ENCODE data around the gene NPB.
A peak's percentile ranks its signal among the peaks of the same experiment; 100 is the strongest.

Gene NPB

GRCh38 chr17:81902023-81902652 lies at the start of gene NPB:
Gene NPB (plus strand): TSS chr17:81902238. CDS start chr17:81902278, 40 bp downstream.
- no peak for TF ChIP-seq JUND (IDR thresholded peaks at IDR 0.05; ENCODE audit: low read depth)
- no peak for DNase-seq (ENCODE audit: low read depth in 1 of 2, low spot score in 1 of 2)
- in situ Hi-C loops (cut with HindIII; ENCODE audit: low pct_unique_long_range_greater_than_20kb, low sequenced_read_pairs): no loop called here

GRCh38 chr17:81854974-81855774 lies 46.9 kb upstream of the NPB start:
- DNase-seq (ENCODE audit: low read depth in 1 of 2, low spot score in 1 of 2): peak in 1 of 2 experiments; percentile 63
- no peak for TF ChIP-seq JUND (IDR thresholded peaks at IDR 0.05; ENCODE audit: low read depth)
- in situ Hi-C loops (cut with HindIII; ENCODE audit: low pct_unique_long_range_greater_than_20kb, low sequenced_read_pairs): no loop called here

GRCh38 chr17:81858170-81858966 lies 43.7 kb upstream of the NPB start:
- TF ChIP-seq JUND (IDR thresholded peaks at IDR 0.05; ENCODE audit: low read depth): no peak
- no peak for DNase-seq (ENCODE audit: low read depth in 1 of 2, low spot score in 1 of 2)
- in situ Hi-C loops (cut with HindIII; ENCODE audit: low pct_unique_long_range_greater_than_20kb, low sequenced_read_pairs): no loop called here

- no peak for DNase-seq (ENCODE audit: low read depth in 1 of 2, low spot score in 1 of 2)
- no peak for TF ChIP-seq JUND (IDR thresholded peaks at IDR 0.05; ENCODE audit: low read depth)
- in situ Hi-C loops (cut with HindIII; ENCODE audit: low pct_unique_long_range_greater_than_20kb, low sequenced_read_pairs): no loop called here
Measured at GRCh38 chr17:81858967-81859905, 42.8 kb upstream of the NPB start.

GRCh38 chr17:81859906-81860755 lies 41.9 kb upstream of the NPB start, which contains the start of gene P4HB:
Gene P4HB (minus strand): TSS chr17:81860535. CDS start chr17:81860471, 64 bp downstream.
- in situ Hi-C loops (cut with HindIII; ENCODE audit: low pct_unique_long_range_greater_than_20kb, low sequenced_read_pairs): no loop called here
- DNase-seq (ENCODE audit: low read depth in 1 of 2, low spot score in 1 of 2): peak in 1 of 2 experiments; percentile 75

GRCh38 chr17:81860756-81861568 lies 41.1 kb upstream of the NPB start:
- DNase-seq (ENCODE audit: low read depth in 1 of 2, low spot score in 1 of 2): peak; percentile 100
- in situ Hi-C loops (cut with HindIII; ENCODE audit: low pct_unique_long_range_greater_than_20kb, low sequenced_read_pairs): no loop called here

More at GRCh38 chr17:81859906-81860755, 41.9 kb upstream of the NPB start, which contains the start of gene P4HB:
- TF ChIP-seq JUND (IDR thresholded peaks at IDR 0.05; ENCODE audit: low read depth): no peak

GRCh38 chr17:81863123-81863675 lies 38.8 kb upstream of the NPB start:
- no peak for DNase-seq (ENCODE audit: low read depth in 1 of 2, low spot score in 1 of 2)
- in situ Hi-C loops (cut with HindIII; ENCODE audit: low pct_unique_long_range_greater_than_20kb, low sequenced_read_pairs): no loop called here
- no peak for TF ChIP-seq JUND (IDR thresholded peaks at IDR 0.05; ENCODE audit: low read depth)

More at GRCh38 chr17:81860756-81861568, 41.1 kb upstream of the NPB start:
- TF ChIP-seq JUND (IDR thresholded peaks at IDR 0.05; ENCODE audit: low read depth): no peak

- no peak for TF ChIP-seq JUND (IDR thresholded peaks at IDR 0.05; ENCODE audit: low read depth)
- DNase-seq (ENCODE audit: low read depth in 1 of 2, low spot score in 1 of 2): peak in 1 of 2 experiments; percentile 59
- in situ Hi-C loops (cut with HindIII; ENCODE audit: low pct_unique_long_range_greater_than_20kb, low sequenced_read_pairs): no loop called here
Measured at GRCh38 chr17:81863833-81864768, 37.9 kb upstream of the NPB start.

GRCh38 chr17:81865358-81865732 lies 36.7 kb upstream of the NPB start:
- in situ Hi-C loops (cut with HindIII; ENCODE audit: low pct_unique_long_range_greater_than_20kb, low sequenced_read_pairs): no loop called here
- no peak for DNase-seq (ENCODE audit: low read depth in 1 of 2, low spot score in 1 of 2)
- no peak for TF ChIP-seq JUND (IDR thresholded peaks at IDR 0.05; ENCODE audit: low read depth)

All from T47D (cell line).